ENCODE data around the gene RSRC1. TPM values are rescaled to one million over a fixed set of nuclear protein-coding genes. Genes with fewer than 3 reads are reported as not detected.

RSRC1 gene
- total and polyA plus RNA-seq, 9 donors = 20.6 to 41.2 (median 22.2) TPM

DNA sequence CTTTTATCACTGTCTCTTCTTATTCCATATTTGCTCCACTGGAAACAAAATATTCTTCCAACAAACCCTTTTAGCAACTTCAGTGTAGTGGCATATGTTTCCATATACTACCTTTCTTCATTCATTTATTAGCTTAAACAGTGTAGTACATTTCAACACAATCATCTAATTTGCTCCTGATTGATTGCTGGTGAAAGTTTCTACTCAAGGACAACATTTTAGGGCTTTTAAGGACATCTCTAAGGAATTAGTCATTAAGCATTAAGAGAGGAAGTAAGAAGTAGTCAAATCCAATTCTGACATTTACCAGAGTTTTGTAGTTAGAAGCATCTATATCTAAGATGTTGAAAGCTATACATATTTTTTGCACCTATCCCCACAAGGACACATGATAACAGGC, 55.8 kb downstream of the RSRC1 start:
- Histone ChIP-seq H3K27me3 (ENCODE audit: control insufficient read depth, insufficient read depth, low read length) (no peaks in the 10 kb centered on the region), H3K4me3 (ENCODE audit: low read length) (no peak overlapping the region), H3K9me3 (replicated peaks; ENCODE audit: control insufficient read depth, low read depth, low read length) (no peaks in the 10 kb centered on the region), H3K4me1 (ENCODE audit: control insufficient read depth, insufficient read depth, low read length) (no peaks in the 10 kb centered on the region), H3K27ac (ENCODE audit: low read length) (no peak overlapping the region), H3K36me3 (ENCODE audit: control insufficient read depth, insufficient read depth, low read length) (no peaks in the 10 kb centered on the region)
- no peak for DNase-seq

DNA sequence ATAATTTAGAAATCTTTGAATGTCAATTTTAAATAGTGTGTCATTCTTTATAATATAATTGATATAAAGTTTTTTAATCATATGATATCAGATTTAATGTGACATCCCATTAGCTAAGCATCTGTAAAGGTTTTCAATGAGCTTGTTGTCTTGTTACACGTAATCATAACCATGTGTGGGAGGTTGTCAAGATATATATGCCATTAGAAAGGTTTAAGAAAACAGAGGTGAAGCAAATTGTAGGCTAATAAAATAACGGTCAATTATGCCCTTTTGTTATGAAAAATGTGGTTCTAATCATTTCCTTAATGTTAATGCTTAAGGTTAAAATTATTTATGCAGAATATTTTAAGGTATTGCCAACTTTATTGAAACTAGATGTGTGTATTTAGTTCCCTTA, 56.3 kb downstream of the RSRC1 start:
- H3K9me3 ChIP-seq (replicated peaks; ENCODE audit: control insufficient read depth, low read depth, low read length) = no peaks in the 10 kb centered on the region
- H3K27me3 ChIP-seq (ENCODE audit: control insufficient read depth, insufficient read depth, low read length) = no peaks in the 10 kb centered on the region
- H3K27ac ChIP-seq (ENCODE audit: low read length) = no peak overlapping the region
- H3K4me3 ChIP-seq (ENCODE audit: low read length) = no peak overlapping the region
- no CpG with 5 or more reads among the region's 2 CpGs for WGBS (ENCODE audit: insufficient coverage)
- no peak for DNase-seq
- H3K36me3 ChIP-seq (ENCODE audit: control insufficient read depth, insufficient read depth, low read length) = no peaks in the 10 kb centered on the region
- no peaks in the 10 kb centered on the region for H3K4me1 ChIP-seq (ENCODE audit: control insufficient read depth, insufficient read depth, low read length)

- no peak for DNase-seq
- H3K4me3 ChIP-seq (ENCODE audit: low read length) = no peak overlapping the region
- H3K27ac ChIP-seq (ENCODE audit: low read length) = no peak overlapping the region
- H3K36me3 ChIP-seq (ENCODE audit: control insufficient read depth, insufficient read depth, low read length) = peaks cover 2% of the 10 kb centered on the region
- H3K27me3 ChIP-seq (ENCODE audit: control insufficient read depth, insufficient read depth, low read length) = no peaks in the 10 kb centered on the region
- WGBS (ENCODE audit: insufficient coverage) = no CpG with 5 or more reads among the region's 6 CpGs
- no peaks in the 10 kb centered on the region for H3K9me3 ChIP-seq (replicated peaks; ENCODE audit: control insufficient read depth, low read depth, low read length)
- H3K4me1 ChIP-seq (ENCODE audit: control insufficient read depth, insufficient read depth, low read length) = no peaks in the 10 kb centered on the region
These were observed 58.1 kb downstream of the RSRC1 start for GRCh38 chr3:158167737-158168557.

GRCh38 chr3:158169091-158169491, 59.2 kb downstream of the RSRC1 start:
- WGBS (ENCODE audit: insufficient coverage) = no CpG with 5 or more reads among the region's 2 CpGs
- Histone ChIP-seq H3K9me3 (replicated peaks; ENCODE audit: control insufficient read depth, low read depth, low read length) (no peaks in the 10 kb centered on the region), H3K27ac (ENCODE audit: low read length) (no peak overlapping the region), H3K4me1 (ENCODE audit: control insufficient read depth, insufficient read depth, low read length) (no peaks in the 10 kb centered on the region), H3K27me3 (ENCODE audit: control insufficient read depth, insufficient read depth, low read length) (no peaks in the 10 kb centered on the region), H3K4me3 (ENCODE audit: low read length) (no peak overlapping the region), H3K36me3 (ENCODE audit: control insufficient read depth, insufficient read depth, low read length) (peaks cover 2% of the 10 kb centered on the region)
- DNase-seq = peak; percentile 12

GRCh38 chr3:158181096-158181495, 71.2 kb downstream of the RSRC1 start:
- Histone ChIP-seq H3K36me3 (ENCODE audit: control insufficient read depth, insufficient read depth, low read length) (no peaks in the 10 kb centered on the region), H3K4me3 (ENCODE audit: low read length) (no peak overlapping the region), H3K27me3 (ENCODE audit: control insufficient read depth, insufficient read depth, low read length) (no peaks in the 10 kb centered on the region), H3K27ac (ENCODE audit: low read length) (no peak overlapping the region), H3K4me1 (ENCODE audit: control insufficient read depth, insufficient read depth, low read length) (no peaks in the 10 kb centered on the region), H3K9me3 (replicated peaks; ENCODE audit: control insufficient read depth, low read depth, low read length) (no peaks in the 10 kb centered on the region)
- WGBS (ENCODE audit: insufficient coverage) = 83% methylated on average over 1 of the region's 1 CpG
- DNase-seq = no peak

- H3K9me3 ChIP-seq (replicated peaks; ENCODE audit: control insufficient read depth, low read depth, low read length) = no peaks in the 10 kb centered on the region
- H3K27me3 ChIP-seq (ENCODE audit: control insufficient read depth, insufficient read depth, low read length) = no peaks in the 10 kb centered on the region
- no peaks in the 10 kb centered on the region for H3K36me3 ChIP-seq (ENCODE audit: control insufficient read depth, insufficient read depth, low read length)
- no CpG with 5 or more reads among the region's 1 CpG for WGBS (ENCODE audit: insufficient coverage)
- H3K4me3 ChIP-seq (ENCODE audit: low read length) = no peak overlapping the region
- no peaks in the 10 kb centered on the region for H3K4me1 ChIP-seq (ENCODE audit: control insufficient read depth, insufficient read depth, low read length)
- H3K27ac ChIP-seq (ENCODE audit: low read length) = no peak overlapping the region
- DNase-seq = no peak
These were observed 75.8 kb downstream of the RSRC1 start for GRCh38 chr3:158185711-158186110.

GRCh38 chr3:158200955-158201354, 91.1 kb downstream of the RSRC1 start:
- H3K4me1 ChIP-seq (ENCODE audit: control insufficient read depth, insufficient read depth, low read length) = no peaks in the 10 kb centered on the region
- peaks cover 11% of the 10 kb centered on the region for H3K9me3 ChIP-seq (replicated peaks; ENCODE audit: control insufficient read depth, low read depth, low read length)

DNA sequence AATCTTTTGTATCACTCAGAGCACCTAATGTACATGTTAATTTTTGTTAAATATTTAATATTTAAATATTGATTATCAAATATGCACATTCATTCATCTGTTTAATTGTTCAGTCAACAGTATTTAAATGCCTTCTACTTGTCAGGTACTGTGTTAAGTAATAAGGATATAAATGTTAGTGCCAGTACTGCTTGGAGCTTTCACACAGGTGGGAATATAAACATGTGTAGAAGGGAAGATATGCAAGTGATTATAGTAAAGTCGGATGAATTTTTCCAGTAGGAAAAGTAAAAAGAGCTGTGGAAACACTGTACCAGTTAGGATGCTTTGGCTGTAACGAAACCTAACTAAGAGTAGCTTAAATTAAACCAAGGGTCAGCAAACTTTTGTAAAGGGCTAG, 95.4 kb downstream of the RSRC1 start:
- Histone ChIP-seq H3K27ac (ENCODE audit: low read length) (no peak overlapping the region), H3K4me1 (ENCODE audit: control insufficient read depth, insufficient read depth, low read length) (no peaks in the 10 kb centered on the region), H3K9me3 (replicated peaks; ENCODE audit: control insufficient read depth, low read depth, low read length) (peaks cover 5% of the 10 kb centered on the region), H3K4me3 (ENCODE audit: low read length) (no peak overlapping the region), H3K27me3 (ENCODE audit: control insufficient read depth, insufficient read depth, low read length) (no peaks in the 10 kb centered on the region), H3K36me3 (ENCODE audit: control insufficient read depth, insufficient read depth, low read length) (no peaks in the 10 kb centered on the region)
- no peak for DNase-seq
- 100% methylated on average over 1 of the region's 2 CpGs for WGBS (ENCODE audit: insufficient coverage)

More at GRCh38 chr3:158200955-158201354, 91.1 kb downstream of the RSRC1 start:
- H3K27ac ChIP-seq (ENCODE audit: low read length) = no peak overlapping the region
- DNase-seq = no peak
- H3K27me3 ChIP-seq (ENCODE audit: control insufficient read depth, insufficient read depth, low read length) = no peaks in the 10 kb centered on the region
- H3K36me3 ChIP-seq (ENCODE audit: control insufficient read depth, insufficient read depth, low read length) = no peaks in the 10 kb centered on the region
- no peak overlapping the region for H3K4me3 ChIP-seq (ENCODE audit: low read length)

DNA sequence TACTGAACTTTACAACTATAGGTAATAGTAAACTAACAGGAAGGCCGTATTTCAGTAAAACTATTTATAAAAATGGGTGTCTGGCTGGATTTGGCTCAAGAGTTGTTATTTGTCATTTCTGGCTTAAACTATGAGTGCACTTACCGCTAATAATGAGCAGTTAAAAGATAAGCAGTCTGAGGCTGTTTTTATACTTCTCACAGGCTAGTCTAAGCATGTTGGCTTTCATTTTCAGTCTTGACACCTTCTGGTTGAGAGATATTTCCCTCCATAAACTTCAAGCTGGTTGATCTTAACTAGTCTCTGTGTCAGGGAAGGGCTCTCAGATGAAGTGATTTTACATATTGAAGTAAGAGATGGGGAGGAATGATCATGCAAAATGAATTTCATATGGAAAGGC, 96.1 kb downstream of the RSRC1 start:
- no peak for DNase-seq
- no CpG with 5 or more reads among the region's 2 CpGs for WGBS (ENCODE audit: insufficient coverage)
- no peaks in the 10 kb centered on the region for H3K27me3 ChIP-seq (ENCODE audit: control insufficient read depth, insufficient read depth, low read length)
- no peak overlapping the region for H3K4me3 ChIP-seq (ENCODE audit: low read length)
- H3K27ac ChIP-seq (ENCODE audit: low read length) = no peak overlapping the region
- H3K4me1 ChIP-seq (ENCODE audit: control insufficient read depth, insufficient read depth, low read length) = no peaks in the 10 kb centered on the region
- H3K9me3 ChIP-seq (replicated peaks; ENCODE audit: control insufficient read depth, low read depth, low read length) = peaks cover 5% of the 10 kb centered on the region
- H3K36me3 ChIP-seq (ENCODE audit: control insufficient read depth, insufficient read depth, low read length) = no peaks in the 10 kb centered on the region

- 100% methylated on average over 1 of the region's 4 CpGs for WGBS (ENCODE audit: insufficient coverage)
- no peak overlapping the region for H3K4me3 ChIP-seq (ENCODE audit: low read length)
- no peak for DNase-seq
- H3K4me1 ChIP-seq (ENCODE audit: control insufficient read depth, insufficient read depth, low read length) = no peaks in the 10 kb centered on the region
- no peaks in the 10 kb centered on the region for H3K36me3 ChIP-seq (ENCODE audit: control insufficient read depth, insufficient read depth, low read length)
- no peaks in the 10 kb centered on the region for H3K9me3 ChIP-seq (replicated peaks; ENCODE audit: control insufficient read depth, low read depth, low read length)
- no peak overlapping the region for H3K27ac ChIP-seq (ENCODE audit: low read length)
- H3K27me3 ChIP-seq (ENCODE audit: control insufficient read depth, insufficient read depth, low read length) = no peaks in the 10 kb centered on the region
These were observed 100.2 kb downstream of the RSRC1 start for GRCh38 chr3:158210067-158210466.

DNA sequence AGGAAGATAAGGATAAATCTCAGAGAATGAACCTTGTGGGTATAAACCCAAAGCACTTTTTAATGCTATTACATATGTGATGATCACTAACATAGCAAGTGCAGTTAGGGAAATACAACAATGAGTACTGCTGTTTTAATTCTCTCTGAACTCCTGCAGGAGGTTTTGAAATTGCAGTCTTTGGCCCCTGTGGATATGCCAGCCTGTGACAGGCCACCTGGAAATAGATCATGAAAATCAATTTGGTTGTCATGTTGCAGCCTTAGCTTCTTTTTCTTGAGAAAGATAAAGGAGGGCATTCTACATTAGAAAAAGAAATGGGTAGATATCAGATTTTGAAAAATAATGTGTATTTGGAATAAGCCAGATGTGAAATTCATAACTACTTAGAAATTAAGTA, 103.6 kb downstream of the RSRC1 start:
- Histone ChIP-seq H3K27ac (ENCODE audit: low read length) (no peak overlapping the region), H3K27me3 (ENCODE audit: control insufficient read depth, insufficient read depth, low read length) (no peaks in the 10 kb centered on the region), H3K4me1 (ENCODE audit: control insufficient read depth, insufficient read depth, low read length) (no peaks in the 10 kb centered on the region), H3K9me3 (replicated peaks; ENCODE audit: control insufficient read depth, low read depth, low read length) (no peaks in the 10 kb centered on the region), H3K36me3 (ENCODE audit: control insufficient read depth, insufficient read depth, low read length) (no peaks in the 10 kb centered on the region), H3K4me3 (ENCODE audit: low read length) (no peak overlapping the region)
- DNase-seq = no peak

All from muscle of leg (tissue), 11 donors.